ENCODE results near the gene CCDC6.
A peak's percentile ranks its signal among the peaks of the same experiment; 100 is the strongest.
"Not testable (repeated sequence)": the region's sequence is repeated elsewhere in the genome, so short reads cannot be mapped to it uniquely, and the experiment has no call there.

CCDC6 gene

DNA sequence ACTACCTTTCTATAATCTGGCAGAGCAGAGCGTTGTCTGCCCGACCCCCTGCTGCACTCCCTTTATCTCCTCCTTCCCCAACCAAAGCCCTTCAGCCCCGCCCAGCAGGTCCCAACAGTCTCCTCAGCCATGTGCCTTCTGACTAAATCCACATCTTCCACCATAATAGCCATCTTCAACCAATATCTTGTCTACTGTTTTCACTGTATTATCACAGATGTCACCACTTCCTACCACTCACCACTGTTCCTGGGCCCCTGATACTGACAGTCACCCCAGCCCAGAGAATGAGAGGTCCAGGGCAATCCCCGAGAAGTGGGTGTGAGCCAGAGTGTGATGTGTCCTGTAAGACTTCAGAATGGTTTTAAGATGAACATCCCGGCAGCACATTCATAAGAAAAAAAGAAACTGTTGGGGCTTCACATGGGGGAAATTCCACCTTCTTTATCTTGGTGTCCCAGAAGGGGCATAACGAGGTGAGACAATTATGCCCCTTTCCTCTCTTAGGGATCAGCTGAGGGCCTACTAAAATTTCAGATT is 25.3 kb downstream of the CCDC6 start:
- no peak for DNase-seq (ENCODE audit: low read depth)

DNA sequence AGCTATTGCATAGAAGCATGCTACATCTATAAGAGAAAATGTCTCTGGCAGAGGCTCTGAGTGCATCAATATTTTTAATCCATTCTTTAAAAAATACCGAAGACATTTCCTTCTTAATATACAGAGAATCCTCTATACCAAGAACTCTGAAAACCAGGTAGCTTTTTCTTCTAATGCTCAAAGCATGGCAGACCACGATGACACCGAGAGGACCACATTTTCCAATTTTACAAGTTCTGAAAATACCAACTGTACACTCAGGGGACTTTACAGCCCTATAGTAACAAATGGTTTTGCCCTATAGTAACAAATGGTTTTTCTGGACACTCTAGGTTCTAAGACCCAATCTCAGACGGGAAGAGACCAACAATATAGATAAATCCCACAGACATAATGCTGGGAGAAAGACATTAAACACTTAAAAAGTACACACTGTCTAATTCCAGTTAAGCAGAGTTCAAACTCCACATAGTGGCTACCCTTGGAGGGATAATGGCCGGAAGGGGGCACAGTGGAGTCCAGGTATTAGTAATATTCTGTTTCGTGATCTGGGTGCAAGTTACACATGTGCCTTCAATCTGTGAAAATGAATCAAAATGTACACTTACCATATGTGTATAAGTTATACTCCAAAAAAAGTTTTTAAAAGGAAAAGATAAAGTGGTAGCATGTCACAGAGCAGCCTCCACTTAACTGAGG is 26.2 kb downstream of the CCDC6 start:
- DNase-seq (ENCODE audit: low read depth), result no peak

DNA sequence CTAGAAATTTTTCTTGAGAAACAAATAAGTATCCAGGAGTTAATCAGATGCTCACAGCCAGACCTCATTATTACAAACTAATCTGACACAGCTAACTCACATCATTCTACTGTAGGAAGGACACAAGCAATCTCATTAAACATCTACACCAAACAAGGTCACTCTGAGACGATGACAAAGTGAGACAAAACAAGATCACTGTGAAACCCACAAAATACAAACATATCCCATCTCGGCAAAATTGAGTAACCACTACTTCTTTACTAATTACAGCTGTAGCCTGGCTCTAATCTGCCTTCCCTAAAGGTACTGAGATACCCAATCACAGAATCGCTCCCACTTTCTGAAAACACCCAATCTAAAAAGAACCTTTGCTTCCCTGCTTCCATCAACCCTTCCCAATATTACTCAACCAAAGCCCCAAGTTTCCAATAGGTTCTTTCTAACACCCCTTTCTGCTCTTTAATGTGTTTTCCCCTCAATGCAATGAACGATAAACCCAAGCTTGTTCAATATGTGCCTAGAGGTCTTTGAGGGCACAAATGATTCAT is 26.9 kb downstream of the CCDC6 start:
- DNase-seq (ENCODE audit: low read depth), result no peak

DNA sequence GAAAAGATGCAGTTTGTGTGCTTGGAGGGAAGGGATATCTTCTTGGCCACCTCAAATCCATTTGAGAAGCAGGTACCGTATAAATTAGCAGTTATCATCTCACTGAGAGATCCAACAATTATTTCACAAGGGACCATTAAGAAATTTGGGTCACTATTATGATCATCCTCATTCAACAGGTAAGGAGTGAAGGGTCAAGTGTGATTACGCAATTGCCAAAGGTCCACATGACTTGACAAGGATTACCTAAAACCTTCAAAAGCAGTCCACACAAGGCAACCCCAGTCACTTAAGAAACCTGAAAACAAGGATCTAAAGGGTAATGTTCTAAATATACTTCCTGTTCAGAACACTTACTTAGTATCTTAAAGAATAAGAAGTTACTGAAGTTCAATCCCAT is 27.4 kb downstream of the CCDC6 start:
- no peak for DNase-seq (ENCODE audit: low read depth)

DNA sequence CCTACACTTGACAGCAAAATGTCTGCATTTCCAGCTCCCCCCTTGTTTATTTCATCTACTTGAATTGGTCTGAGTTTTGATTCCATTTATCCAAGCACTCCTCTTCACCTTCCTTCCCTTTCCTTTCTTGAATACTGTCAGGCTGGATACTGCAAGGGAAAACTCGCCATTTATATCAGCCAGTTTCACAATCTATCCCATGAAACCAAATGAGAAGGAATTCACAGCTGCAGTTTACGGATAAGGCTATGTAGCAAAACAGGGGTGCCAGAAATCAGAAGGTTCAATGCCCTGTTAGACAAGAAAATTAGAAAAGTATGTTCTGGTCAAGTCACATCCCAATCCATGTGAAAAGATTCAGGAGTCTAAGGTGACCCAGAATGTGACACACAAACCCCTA is 28.1 kb downstream of the CCDC6 start:
- peak; percentile 40 for DNase-seq (ENCODE audit: low read depth)

DNA sequence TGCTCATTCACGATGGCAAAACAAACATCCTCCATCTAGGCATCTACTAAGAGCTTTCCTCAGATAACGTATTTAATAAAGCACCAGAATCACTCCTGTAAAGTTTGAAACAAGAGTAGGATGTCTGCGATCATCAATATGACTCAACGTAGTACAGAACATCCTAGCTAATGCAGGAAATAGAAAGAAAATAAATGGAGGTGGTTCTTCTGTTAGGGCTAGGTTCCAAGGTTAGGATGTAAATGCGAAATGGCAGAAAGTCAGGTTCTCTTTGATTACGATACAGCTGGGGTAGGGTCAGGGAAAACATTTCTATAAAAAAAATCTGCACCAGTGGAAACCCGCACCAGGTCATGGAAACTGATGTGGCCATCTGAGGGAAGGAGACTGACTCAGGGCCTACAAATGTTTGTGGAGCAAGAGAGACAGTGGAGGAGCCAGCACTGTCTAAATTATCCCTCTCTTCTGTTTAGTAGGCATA is 29.1 kb downstream of the CCDC6 start:
- peak; percentile 83 for DNase-seq (ENCODE audit: low read depth)

DNA sequence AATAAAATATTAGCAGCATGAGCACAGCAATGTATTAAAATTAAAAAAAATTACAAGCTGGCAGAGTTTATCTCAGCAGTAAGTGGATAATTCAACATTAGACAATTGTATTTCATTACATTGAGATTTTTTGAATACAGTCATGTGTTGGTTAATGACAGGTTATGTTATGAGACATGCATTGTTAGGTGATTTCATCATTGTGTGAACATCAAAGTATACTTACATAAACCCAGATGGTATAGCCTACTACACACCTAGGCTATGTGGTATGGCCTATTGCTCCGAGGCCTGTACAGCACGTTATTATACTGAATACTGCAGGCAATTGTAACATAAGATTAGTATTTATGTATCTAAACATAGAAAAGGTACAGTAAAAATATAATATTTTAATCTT is 29.7 kb downstream of the CCDC6 start:
- peak; percentile 40 for DNase-seq (ENCODE audit: low read depth)

DNA sequence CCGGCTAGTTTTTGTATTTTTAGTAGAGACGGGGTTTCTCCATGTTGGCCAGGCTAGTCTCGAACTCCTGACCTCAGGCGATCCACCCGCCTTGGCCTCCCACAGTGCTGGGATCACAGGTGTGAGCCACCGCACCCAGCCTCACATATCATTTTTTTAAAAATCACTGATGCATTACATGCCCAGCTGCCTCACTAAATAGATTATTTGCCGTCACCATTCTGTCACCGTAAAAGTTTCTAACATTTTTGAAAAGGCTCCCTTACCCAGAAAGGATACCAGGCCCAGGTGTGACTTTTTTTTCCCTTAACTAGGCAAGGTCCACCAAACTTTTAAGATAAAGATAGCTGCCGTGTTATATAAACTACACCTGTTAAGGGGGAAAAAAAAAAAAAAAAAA is 30.1 kb downstream of the CCDC6 start:
- not testable (repeated sequence) for DNase-seq (ENCODE audit: low read depth)

DNA sequence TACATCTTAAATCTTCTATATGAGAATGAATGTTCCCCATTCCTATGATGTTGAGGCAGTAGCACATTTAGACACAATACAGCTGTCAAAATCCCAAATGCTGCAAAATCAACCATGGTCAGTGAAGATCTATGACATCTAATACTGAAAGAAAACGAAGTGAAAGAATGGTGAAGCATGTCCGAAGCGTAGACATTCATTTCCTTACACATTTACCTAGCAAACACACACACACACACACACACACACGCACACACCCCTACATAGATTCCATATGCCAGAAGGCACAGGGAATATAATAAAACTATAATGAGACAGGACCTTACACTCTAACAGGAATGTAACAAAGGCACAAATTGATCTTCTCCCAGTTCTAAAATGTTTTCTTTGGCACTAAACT is 32.5 kb downstream of the CCDC6 start:
- no peak for DNase-seq (ENCODE audit: low read depth)

DNA sequence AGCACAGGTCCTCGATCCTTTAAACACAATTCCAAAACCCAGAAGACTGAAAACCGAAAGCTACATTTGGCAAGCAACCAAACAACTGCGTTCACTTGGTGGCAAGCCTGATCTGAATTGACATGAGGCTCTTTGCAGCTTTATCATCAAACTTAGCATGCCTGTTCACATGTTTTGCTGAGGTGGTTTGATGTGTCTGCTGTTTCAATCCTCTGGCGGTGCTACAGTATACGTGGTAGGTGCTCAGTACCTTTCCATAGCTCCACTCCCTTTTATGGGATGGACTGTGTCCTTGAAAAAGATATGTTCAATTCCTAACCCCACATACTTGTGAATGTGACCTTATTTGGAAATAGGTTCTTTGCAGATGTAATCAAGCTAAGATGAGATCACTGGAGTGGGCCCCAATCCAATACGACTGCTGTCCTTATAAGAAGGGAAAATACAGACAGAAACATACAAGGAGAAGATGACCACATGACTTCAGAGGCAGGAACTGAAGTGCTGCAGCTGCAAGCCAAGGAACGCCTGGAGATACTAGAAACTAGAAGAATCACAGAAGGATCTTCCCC is 33.4 kb downstream of the CCDC6 start:
- peak; percentile 85 for DNase-seq (ENCODE audit: low read depth)

DNA sequence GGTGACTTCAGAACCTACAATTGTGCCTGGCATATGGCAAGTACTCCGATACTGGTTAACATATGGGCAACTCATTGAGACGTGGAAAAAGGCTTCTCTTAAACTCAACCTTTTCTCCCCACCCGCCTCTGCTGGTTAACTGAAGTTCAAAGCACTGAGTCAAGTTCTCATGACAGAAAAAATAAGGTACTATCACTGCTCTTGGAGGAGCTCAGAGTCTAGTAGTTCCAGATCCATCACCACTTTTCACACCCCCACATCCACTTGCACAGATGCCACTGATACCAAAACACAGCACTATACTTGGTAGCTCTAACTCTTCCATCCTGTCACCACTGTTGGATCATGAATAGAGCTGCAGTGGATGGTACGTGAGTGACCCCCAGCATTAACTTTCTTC is 36.2 kb downstream of the CCDC6 start:
- no peak for DNase-seq (ENCODE audit: low read depth)

DNA sequence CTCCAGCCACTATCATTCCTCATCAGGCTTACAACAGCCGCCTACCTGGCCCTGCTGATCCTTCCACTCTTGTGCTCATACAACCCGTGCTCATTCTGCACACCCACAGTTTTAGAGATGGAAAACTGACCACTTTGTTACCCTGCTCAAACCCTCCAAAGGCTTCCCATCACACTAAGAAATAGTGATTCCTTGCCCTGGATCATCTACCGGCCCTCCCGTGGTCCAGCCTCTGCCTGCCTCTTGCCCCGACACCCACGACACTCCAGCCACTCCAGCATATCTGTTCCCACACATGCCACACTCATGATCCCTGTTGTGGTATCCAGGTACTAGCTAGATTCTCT is 36.8 kb downstream of the CCDC6 start:
- DNase-seq (ENCODE audit: low read depth), result no peak

DNA sequence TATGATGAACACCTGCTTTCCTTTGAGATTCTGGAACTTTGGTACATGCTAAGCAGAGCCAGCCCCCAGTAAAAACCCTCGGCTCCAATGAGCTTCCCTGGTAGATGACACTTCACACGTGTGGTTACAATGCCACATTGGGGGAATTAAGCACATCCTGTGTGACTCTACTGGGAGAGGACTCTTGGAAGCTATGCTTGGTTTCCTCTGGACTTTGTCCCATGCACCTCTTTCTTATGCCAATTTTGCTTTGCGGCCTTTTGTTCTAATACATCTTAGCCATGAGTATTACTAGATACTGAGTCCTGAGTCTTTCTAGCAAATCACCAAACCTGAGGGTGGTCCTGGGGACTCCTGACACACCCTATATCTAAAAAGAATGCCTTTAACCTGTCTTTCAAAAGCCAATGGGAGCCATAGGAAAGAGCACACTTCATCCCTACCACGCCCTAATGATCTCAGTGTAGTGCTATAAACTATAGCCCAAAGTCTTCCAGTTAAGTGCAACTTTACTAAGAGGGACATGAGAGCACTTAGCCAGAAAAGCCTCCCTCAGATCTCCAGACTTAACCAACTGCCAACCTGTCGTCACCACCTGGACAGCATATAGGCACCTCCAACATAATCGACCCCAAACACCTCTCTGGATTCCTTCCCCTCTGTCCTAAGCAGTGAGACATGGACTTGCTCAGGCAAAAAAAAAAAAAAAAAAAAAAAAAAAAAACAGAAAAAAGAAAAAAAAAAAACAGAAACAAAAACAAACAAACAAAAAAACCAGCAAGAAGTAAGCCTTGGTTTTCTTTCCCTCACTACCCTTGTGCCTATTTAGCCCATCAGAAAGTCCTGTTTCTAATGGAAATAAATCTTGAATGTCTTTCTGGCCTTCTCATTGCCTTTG is 37.4 kb downstream of the CCDC6 start:
- DNase-seq (ENCODE audit: low read depth), result no peak

DNA sequence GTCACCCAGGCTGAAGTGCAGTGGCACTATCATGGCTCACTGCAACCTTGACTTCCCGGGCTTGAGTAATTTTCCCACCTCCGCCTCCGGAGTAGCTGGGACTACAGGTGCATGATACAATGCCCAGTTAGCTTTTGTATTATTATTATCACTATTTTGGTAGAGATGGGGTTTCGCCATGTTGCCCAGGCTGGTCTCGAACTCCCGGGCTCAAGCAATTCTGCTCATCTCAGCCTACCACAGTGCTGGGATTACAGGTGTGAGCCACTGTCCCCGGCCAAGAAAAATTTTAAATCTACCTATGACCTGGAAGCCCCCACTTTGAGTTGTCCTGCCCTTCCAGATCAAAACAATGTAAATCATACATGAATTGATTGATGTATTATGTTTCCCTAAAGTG is 38.8 kb downstream of the CCDC6 start:
- no peak for DNase-seq (ENCODE audit: low read depth)

DNA sequence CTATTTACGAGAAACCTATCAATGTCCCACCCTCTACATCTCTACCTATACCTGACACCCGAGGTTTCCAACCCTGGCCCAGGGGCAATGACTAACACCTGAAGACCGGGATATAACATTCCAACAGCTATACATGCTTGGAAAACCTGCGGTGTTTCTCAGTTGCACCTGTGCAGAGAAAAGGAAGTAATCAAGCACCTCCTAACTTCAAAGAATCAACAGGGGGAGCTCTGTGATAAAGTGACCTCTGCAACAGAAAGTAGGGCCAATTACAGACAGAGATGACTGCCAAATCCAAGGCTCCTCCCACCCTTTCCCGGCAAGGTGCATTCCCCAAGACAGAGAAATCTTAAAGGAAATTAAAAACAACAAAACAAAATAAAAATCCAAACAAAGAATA is 41.3 kb downstream of the CCDC6 start:
- DNase-seq (ENCODE audit: low read depth), result peak; percentile 46

DNA sequence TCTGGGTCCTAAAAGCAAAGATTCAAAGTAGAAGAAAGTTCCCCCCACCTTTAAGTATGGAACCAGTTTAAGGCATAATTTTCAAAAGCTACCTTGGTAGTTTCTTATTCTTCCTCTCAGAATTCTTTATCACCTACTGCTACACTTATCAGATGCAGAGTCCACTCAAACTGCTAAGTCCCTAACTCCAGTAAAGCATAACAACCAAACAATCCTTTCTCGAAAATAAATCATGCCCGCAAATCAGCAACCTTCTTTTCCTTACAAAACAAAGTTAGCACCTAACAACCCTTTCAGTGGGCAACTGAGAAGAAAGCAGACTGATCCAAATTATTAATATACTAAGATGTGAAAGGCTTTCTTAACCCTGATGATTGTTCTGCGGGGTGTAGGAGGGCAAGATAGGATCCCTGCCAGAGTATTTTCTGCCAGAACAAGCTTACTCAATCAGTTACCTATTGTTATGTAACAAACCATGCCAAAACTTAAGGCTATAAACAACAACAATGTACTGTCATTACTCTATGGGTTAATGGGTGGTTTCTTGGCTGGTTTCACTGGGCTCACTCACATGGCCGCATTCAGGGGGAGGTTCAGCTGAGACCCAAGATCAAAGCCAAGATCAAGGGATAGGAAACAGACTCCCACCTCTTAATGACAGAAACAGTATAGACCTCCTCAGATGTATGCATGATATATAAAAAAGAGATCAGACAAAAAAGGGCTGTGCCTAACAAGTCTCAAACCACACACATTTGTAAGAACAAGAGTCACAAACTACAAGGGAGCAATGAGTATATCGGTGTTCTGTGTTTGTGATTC is 42.0 kb downstream of the CCDC6 start:
- DNase-seq (ENCODE audit: low read depth), result peak; percentile 41

DNA sequence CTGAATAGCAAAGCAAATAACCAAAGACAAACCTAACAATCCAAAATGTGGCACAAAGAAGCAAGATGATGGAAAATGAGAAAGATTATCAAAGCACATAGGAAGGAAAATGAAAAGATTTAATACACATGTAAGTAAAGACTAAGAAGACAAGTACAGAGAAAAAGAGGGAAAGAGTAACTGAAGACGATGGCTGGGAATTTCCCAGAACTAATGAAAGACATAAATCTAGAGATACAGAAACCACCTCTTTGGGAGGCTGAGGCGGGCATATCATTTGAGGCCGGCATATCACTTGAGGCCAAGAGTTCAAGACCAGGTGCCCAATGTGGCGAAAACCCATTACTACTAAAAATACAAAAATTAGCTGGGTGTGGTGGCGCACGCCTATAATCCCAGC is 46.8 kb downstream of the CCDC6 start:
- no peak for DNase-seq (ENCODE audit: low read depth)

DNA sequence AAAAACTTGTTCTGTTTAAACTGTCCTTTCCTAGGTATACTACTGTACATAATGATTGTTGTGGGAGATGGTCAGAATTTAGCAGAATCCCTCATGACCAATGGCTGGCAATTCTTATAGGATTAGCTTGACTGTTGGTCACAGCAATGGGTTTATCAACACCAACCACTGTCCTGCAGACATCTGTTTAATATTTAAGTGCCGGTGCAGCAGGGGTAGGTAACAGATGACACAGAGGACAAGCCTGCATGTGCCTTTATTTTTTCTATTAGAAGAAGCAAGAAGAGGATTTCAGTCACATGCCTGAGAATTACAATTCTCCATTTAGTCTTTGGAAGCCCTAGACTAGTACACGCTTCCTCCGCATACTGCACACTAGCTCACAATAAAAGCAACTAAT is 48.4 kb downstream of the CCDC6 start:
- DNase-seq (ENCODE audit: low read depth), result no peak

DNA sequence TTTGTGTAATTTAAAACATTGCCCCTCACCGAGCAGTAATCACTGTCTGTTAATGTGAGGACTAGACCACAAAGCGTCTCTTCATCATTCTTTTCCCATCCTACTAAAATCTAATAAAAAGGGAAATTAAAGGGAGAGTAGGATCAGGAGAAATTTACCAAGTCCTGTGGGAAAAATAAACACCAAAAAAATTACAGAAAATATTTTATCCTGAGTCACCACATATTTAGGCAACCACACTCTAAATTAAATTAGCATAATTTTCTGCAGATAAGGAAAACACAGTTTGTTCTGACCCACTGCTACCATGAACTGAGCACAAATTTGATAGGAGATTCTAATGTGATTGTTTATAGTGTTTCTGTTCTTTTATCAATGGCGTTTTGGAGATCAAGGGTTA is 49.3 kb downstream of the CCDC6 start:
- peak; percentile 40 for DNase-seq (ENCODE audit: low read depth)

DNA sequence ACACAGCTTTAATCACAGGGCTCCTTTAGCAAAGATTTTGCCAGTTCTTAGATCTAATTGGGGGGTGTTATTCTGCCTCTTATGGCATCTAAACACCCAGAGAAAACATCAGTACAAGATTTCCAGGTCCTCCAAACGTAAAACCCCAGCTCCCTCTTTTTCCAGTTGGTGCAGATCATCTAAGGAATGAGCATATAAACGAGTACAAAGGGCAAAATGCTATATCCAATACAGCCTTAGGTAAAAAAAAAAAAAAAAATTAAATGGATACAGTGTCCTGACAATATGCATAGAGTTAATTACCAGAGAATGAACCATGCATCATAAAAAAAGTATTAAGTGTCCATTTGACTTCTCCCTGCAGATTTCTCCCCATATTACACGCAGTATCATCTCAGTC is 50.3 kb downstream of the CCDC6 start:
- DNase-seq (ENCODE audit: low read depth), result no peak

DNA sequence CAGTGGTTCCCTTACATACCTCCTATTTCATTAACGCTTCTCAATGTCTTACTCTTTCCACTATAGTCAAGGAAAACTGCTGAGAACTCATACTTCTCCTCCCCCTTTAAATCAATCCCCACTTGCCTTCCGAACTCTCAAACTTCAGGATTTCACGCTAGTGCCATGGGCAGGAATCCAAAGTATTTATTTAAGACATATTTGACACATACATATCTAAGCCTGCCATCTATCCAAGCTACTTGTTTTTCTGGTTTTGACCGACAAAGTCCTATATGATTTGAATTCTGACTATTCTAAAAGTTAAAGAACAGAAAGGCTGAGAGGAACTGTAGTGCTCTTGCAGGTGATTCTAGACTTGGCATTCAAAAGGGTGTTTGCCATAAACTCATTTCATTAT is 51.8 kb downstream of the CCDC6 start:
- no peak for DNase-seq (ENCODE audit: low read depth)

DNA sequence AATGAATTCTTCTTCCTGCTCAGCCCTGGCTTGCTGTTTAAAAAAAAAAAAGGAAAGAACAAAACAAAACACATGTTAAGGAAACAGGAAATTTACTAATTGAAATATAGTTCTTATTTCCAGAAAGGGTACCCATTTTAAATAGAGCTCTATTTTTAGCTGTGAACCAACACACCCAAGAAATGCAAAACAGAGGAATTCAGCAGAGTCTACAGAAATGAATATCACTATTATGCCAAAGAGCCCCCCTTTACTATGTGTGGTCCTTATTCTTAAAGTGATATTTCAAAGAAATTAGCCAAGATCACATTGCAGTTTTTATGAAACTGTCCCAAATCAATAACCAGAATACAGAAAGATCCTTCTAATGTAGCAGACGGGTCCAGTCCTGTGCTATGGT is 53.7 kb downstream of the CCDC6 start:
- DNase-seq (ENCODE audit: low read depth), result no peak

Data from amniotic epithelial cell (primary cell).